Smooth muscle cell (in vitro differentiated cells): ENCODE measurements around the gene MYO7A. TPM values are rescaled to one million over a fixed set of nuclear protein-coding genes. Genes with fewer than 3 reads are reported as not detected.

Experiments used
- DNase-seq: peaks from one replicate; lab custom pipeline; 2025; ENCODE audit not compliant: unreplicated experiment; lab: John Stamatoyannopoulos, UW
- H2AFZ ChIP-seq: fragments of 200-600 bp; sonication (generic); 2 replicates; pipeline ENCODE4 v1.6.0; 2016; ENCODE audit warnings: antibody characterized with exemption, low read depth, mild to moderate bottlenecking
- H3F3A ChIP-seq: fragments of 200-600 bp; sonication (generic); 2 replicates; pipeline ENCODE4 v1.6.0; 2017; ENCODE audit warnings: antibody characterized with exemption, low read depth
- H3K27ac ChIP-seq: fragments of 200-600 bp; sonication (generic); 2 replicates; pipeline ENCODE4 v1.5.1; 2016; ENCODE audit warnings: low read depth, mild to moderate bottlenecking
- H3K27me3 ChIP-seq: fragments of 200-600 bp; sonication (generic); 2 replicates; pipeline ENCODE4 v1.6.1; 2016; ENCODE audit warnings: low read depth, mild to moderate bottlenecking
- H3K36me3 ChIP-seq: fragments of 200-600 bp; sonication (generic); 2 replicates; pipeline ENCODE4 v1.5.1; 2016; ENCODE audit warnings: low read depth
- H3K4me1 ChIP-seq: fragments of 200-600 bp; sonication (generic); 2 replicates; pipeline ENCODE4 v1.5.1; 2016; ENCODE audit warnings: low read depth
- H3K4me2 ChIP-seq: fragments of 200-600 bp; sonication (generic); 2 replicates; pipeline ENCODE4 v1.6.0; 2016; ENCODE audit warnings: mild to moderate bottlenecking
- H3K4me3 ChIP-seq: fragments of 200-600 bp; sonication (generic); 2 replicates; pipeline ENCODE4 v1.5.1; 2016; ENCODE audit warnings: mild to moderate bottlenecking
- H3K79me2 ChIP-seq: fragments of 200-600 bp; sonication (generic); 2 replicates; pipeline ENCODE4 v1.6.0; 2016; ENCODE audit warnings: low read depth, mild to moderate bottlenecking
- H3K9ac ChIP-seq: fragments of 200-600 bp; sonication (generic); 2 replicates; pipeline ENCODE4 v1.6.0; 2016; ENCODE audit warnings: low read depth
- H3K9me3 ChIP-seq: fragments of 200-600 bp; sonication (generic); replicated peaks from 2 replicates; pipeline ENCODE4 v1.5.1; 2016; ENCODE audit warnings: low read depth
- H4K20me1 ChIP-seq: fragments of 200-600 bp; sonication (generic); 2 replicates; pipeline ENCODE4 v1.6.0; 2016; ENCODE audit warnings: low read depth
- WGBS: methylation state at CpG from one replicate; pipeline ENCODE4 v1.1.7; 2016; ENCODE audit warnings: low lambda C conversion rate; 5-methylcytosine and 5-hydroxymethylcytosine counted together
- polyA plus RNA-seq: library from polyadenylated mRNA; unstranded; fragments of >200 nt; fragmentation: Nextera tagmentation; extraction: Ambion mirVana; gene quantifications from 2 replicates; pipeline ENCODE4 v1.2.1, GENCODE V29; 2016
- total RNA-seq: library from RNA; depleted of rRNA; stranded (reverse); fragments of >200 nt; gene quantifications from 2 replicates; pipeline ENCODE4 v1.2.3, GENCODE V29; 2014
- TF ChIP-seq, protein P1 (sequence below): fragments of 200-600 bp; sonication (generic); IDR thresholded peaks from 2 replicates; pipeline ENCODE4 v1.5.1; 2017; ENCODE audit warnings: borderline replicate concordance, mild to moderate bottlenecking, antibody characterized with exemption; ENCODE audit not compliant: insufficient read depth, poor library complexity, severe bottlenecking

MYO7A gene
- total and polyA plus RNA-seq, 2 experiments from 2014 or later: 0.08 to 0.18 TPM

DNA sequence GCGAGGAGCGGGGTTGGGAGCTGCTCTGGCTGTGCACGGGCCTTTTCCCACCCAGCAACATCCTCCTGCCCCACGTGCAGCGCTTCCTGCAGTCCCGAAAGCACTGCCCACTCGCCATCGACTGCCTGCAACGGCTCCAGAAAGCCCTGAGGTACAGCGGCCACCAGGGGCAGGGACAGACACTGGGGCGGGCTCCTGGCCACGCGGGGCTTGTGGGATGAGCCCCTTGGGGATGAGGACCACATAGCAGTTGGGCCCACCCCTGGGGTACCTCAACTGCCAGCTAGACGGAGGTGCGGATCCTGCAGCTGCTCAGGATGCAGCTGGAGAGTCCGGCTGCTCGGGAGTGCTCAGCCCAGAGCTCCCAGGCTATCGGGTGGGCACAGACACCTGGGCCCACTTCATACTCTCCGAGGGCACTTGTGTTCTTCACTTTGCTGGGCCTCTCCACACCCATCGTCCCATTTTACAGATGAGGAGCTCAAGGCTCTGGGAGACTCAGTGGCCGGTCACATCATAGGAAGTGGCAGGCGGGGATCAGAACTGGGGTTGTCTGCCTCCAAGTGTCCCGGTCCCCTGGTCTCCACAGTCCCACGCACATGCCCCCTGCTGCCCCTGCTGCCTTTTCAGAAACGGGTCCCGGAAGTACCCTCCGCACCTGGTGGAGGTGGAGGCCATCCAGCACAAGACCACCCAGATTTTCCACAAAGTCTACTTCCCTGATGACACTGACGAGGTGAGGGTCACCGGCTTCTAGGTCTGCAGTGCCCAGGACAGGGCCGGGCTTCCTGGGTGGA, 77.6 kb downstream of the MYO7A start:
- no peak for DNase-seq
- no peaks in the 10 kb centered on the region for H3K36me3 ChIP-seq
- 91% methylated on average over 30 of the region's 30 CpGs for WGBS

DNA sequence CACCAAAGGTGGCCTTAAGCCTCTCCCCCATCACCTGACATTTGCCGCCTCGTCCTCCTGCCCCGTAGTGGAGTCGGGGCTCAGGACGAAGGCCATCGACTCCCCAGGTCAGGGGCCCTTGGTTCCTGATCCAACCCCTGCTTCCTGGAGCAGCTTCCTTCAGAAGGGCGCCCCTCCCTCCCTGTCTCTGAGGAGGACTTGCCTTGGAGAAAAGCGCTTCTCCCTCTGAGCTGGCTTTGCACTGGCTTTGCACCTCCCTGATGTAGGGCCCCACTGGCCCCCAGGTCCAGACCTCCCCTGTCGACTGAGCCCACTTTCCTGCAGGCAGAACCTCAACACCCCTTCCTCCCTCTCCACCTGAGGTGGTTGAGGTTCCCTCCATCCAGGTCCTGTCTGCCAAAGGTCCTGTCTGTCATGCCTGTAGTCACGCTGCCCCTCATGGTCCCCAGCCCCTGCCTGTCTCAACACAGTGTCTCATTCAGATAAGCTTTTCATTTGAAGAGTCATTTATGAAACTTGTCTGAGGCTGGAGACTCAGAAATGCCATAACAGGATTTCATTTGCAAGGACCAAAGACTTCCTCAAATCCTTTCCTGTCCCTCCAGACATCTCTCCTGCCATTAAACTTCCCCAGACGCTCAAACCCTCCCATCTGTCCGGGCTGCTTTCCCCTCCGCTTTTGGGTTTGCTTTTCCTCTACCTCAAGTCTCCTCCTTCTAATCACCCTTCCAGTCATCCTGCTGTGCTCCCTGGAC, 78.4 kb downstream of the MYO7A start:
- WGBS: 88% methylated on average over 13 of the region's 13 CpGs
- no peak overlapping the region for H3K9ac ChIP-seq
- no peaks in the 10 kb centered on the region for H3K79me2 ChIP-seq
- no peak overlapping the region for H3K4me3 ChIP-seq
- no peaks in the 10 kb centered on the region for H3F3A ChIP-seq
- no peaks in the 10 kb centered on the region for H4K20me1 ChIP-seq
- no peaks in the 10 kb centered on the region for H3K36me3 ChIP-seq
- no peak overlapping the region for H3K4me2 ChIP-seq
- TF ChIP-seq, protein P1, sequence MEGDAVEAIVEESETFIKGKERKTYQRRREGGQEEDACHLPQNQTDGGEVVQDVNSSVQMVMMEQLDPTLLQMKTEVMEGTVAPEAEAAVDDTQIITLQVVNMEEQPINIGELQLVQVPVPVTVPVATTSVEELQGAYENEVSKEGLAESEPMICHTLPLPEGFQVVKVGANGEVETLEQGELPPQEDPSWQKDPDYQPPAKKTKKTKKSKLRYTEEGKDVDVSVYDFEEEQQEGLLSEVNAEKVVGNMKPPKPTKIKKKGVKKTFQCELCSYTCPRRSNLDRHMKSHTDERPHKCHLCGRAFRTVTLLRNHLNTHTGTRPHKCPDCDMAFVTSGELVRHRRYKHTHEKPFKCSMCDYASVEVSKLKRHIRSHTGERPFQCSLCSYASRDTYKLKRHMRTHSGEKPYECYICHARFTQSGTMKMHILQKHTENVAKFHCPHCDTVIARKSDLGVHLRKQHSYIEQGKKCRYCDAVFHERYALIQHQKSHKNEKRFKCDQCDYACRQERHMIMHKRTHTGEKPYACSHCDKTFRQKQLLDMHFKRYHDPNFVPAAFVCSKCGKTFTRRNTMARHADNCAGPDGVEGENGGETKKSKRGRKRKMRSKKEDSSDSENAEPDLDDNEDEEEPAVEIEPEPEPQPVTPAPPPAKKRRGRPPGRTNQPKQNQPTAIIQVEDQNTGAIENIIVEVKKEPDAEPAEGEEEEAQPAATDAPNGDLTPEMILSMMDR: no peak
- no peak overlapping the region for H2AFZ ChIP-seq
- no peaks in the 10 kb centered on the region for H3K27me3 ChIP-seq
- no peak for DNase-seq
- H3K9me3 ChIP-seq: no peaks in the 10 kb centered on the region
- H3K4me1 ChIP-seq: no peaks in the 10 kb centered on the region
- H3K27ac ChIP-seq: no peak overlapping the region

More for the DNA sequence above, 77.6 kb downstream of the MYO7A start:
- no peaks in the 10 kb centered on the region for H3K79me2 ChIP-seq
- no peak overlapping the region for H2AFZ ChIP-seq
- TF ChIP-seq, protein P1: no peak
- no peaks in the 10 kb centered on the region for H4K20me1 ChIP-seq
- no peaks in the 10 kb centered on the region for H3F3A ChIP-seq
- no peak overlapping the region for H3K4me2 ChIP-seq
- H3K9ac ChIP-seq: no peak overlapping the region
- H3K4me1 ChIP-seq: no peaks in the 10 kb centered on the region
- no peaks in the 10 kb centered on the region for H3K9me3 ChIP-seq
- H3K27ac ChIP-seq: no peak overlapping the region
- H3K27me3 ChIP-seq: no peaks in the 10 kb centered on the region
- no peak overlapping the region for H3K4me3 ChIP-seq

DNA sequence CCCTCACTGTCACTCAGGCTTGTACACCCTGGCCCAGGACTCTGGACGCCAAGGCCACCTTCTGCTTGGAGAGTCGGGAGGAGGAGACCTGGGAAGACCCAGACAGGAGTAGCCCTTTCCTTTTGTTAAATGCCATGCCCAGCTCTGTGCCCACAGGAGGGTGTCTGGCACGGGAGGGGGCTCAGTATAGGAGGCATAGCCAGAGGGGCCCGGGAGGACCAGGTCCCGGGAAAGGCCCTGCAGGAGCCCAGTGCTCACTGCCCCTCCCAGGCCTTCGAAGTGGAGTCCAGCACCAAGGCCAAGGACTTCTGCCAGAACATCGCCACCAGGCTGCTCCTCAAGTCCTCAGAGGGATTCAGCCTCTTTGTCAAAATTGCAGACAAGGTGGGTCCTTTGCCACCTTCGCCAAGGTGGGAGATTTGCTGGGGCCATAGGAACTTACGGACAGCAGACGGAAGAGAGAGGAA, 79.0 kb downstream of the MYO7A start:
- no peak for DNase-seq
- Histone ChIP-seq H3K9ac (no peak overlapping the region), H3K27me3 (no peaks in the 10 kb centered on the region), H3K4me3 (no peak overlapping the region), H3K79me2 (no peaks in the 10 kb centered on the region), H3K4me1 (no peaks in the 10 kb centered on the region), H4K20me1 (no peaks in the 10 kb centered on the region), H3F3A (no peaks in the 10 kb centered on the region), H3K27ac (no peak overlapping the region), H3K9me3 (no peaks in the 10 kb centered on the region), H2AFZ (no peak overlapping the region), H3K4me2 (no peak overlapping the region), H3K36me3 (no peaks in the 10 kb centered on the region)
- WGBS: 94% methylated on average over 10 of the region's 10 CpGs
- TF ChIP-seq, protein P1: no peak
